HG03135 (cell line): Measurements from ENCODE around the gene TBC1D22A.
"Not testable (repeated sequence)": the region's sequence is repeated elsewhere in the genome, so short reads cannot be mapped to it uniquely, and the experiment has no call there.

Source experiments
- ATAC-seq: cut with Tn5 transposase; IDR thresholded peaks from one replicate; pipeline ENCODE4 v1.9.1; 2021; ENCODE audit warnings: mild to moderate bottlenecking, moderate library complexity; ENCODE audit not compliant: unreplicated experiment

TBC1D22A gene

GRCh38 chr22:47156352-47157092 is 394.1 kb downstream of the TBC1D22A start:
- no peak for ATAC-seq

GRCh38 chr22:47157093-47157420 is 394.6 kb downstream of the TBC1D22A start:
- ATAC-seq = no peak

GRCh38 chr22:47157486-47158270 is 395.2 kb downstream of the TBC1D22A start:
- no peak for ATAC-seq

- no peak for ATAC-seq
These were observed 396.0 kb downstream of the TBC1D22A start for GRCh38 chr22:47158457-47158856.

GRCh38 chr22:47159592-47159991 is 397.1 kb downstream of the TBC1D22A start:
- no peak for ATAC-seq

GRCh38 chr22:47160141-47160541 is 397.7 kb downstream of the TBC1D22A start:
- no peak for ATAC-seq

GRCh38 chr22:47160781-47161520 is 398.5 kb downstream of the TBC1D22A start:
- no peak for ATAC-seq

- ATAC-seq = no peak
These were observed 399.2 kb downstream of the TBC1D22A start for GRCh38 chr22:47161631-47162030.

- no peak for ATAC-seq
These were observed 400.4 kb downstream of the TBC1D22A start for GRCh38 chr22:47162865-47163264.

- no peak for ATAC-seq
These were observed 401.0 kb downstream of the TBC1D22A start for GRCh38 chr22:47163481-47163855.

- no peak for ATAC-seq
These were observed 401.5 kb downstream of the TBC1D22A start for GRCh38 chr22:47163856-47164513.

GRCh38 chr22:47164514-47165337 is 402.3 kb downstream of the TBC1D22A start:
- no peak for ATAC-seq

GRCh38 chr22:47165338-47166032 is 403.0 kb downstream of the TBC1D22A start:
- no peak for ATAC-seq

- ATAC-seq = no peak
These were observed 403.6 kb downstream of the TBC1D22A start for GRCh38 chr22:47166033-47166404.

GRCh38 chr22:47166446-47167016 is 404.1 kb downstream of the TBC1D22A start:
- no peak for ATAC-seq

- ATAC-seq = no peak
These were observed 404.6 kb downstream of the TBC1D22A start for GRCh38 chr22:47167056-47167455.

- not testable (repeated sequence) for ATAC-seq
These were observed 405.5 kb downstream of the TBC1D22A start for GRCh38 chr22:47167921-47168320.

- ATAC-seq = no peak
These were observed 406.0 kb downstream of the TBC1D22A start for GRCh38 chr22:47168441-47168840.
